ENCODE measurements around the gene PSKH1.
A peak's percentile ranks its signal among the peaks of the same experiment; 100 is the strongest.
"Not testable (repeated sequence)": the region's sequence is repeated elsewhere in the genome, so short reads cannot be mapped to it uniquely, and the experiment has no call there.

The PSKH1 gene

DNA sequence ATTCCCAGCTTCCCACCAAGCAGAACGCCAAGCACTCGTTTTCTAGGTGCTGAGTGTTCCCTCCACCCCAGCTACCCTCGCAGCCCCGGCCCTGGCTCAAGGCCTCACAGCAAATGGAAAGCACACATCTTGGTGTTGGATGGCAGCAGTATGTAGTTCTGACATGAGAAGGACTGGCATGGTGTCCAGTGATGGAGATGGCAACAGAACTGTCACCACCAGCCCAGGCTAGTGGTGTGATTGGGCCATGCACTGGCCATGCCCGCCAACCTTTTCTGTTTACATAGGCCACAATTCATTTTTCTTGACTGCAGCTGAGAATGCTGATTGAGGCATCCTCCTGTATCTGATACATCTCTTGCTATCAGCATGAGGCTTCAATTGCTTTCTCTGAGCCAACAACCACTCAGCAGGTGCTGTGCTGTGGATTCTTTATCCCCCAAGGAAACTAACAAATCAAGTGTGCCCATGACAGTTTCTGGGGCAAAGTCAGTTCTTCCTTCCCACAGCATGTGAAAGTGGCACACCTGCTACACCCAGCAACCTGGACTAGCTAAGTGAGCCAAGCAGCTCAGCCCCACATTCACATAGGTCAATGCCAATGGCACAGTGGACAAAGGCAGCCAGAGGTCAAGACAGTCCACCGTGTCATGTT lies 71.5 kb downstream of the PSKH1 start:
- DNase-seq = no peak

DNA sequence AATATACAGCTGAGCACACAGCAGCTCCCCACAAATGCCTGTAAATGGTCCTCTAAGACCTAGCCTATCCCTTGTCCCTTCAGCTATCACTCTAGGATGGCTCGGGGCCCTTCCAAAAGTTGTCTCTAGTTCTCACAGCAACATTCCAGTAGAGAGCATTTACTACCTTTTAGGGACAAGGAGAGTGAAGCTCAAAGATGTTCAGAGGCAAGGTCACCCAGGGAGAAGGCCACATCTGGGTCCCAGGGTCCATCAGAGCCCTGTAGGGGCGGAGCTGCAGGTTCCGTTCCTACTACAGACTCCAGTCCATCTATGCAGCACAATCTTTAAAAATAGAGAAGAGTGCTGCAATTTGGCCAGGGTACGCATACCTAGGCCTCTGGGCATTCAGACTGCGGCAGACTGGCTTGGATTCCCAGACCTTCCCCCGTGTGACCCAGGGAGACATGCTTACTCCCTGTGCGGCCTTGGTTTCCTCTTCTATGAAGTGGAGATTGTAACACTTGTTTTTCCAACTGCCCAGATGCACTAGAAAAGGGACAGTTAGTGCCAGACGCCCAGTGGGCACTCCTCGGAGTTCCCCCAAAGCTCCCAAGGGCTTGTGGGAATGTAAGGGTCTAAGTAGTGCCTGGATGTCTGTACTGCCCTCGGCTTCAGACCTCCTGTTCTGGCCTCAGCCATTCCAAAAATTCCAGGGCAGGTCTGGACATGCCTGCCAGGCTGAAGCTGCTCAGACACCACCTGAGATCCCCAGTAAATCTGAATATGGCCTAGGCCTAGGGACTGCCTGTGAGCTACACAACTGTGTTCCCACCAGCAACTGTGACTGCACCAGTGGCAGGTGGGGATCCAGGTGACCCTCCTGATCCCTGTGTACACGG lies 72.9 kb downstream of the PSKH1 start:
- no peak for DNase-seq

DNA sequence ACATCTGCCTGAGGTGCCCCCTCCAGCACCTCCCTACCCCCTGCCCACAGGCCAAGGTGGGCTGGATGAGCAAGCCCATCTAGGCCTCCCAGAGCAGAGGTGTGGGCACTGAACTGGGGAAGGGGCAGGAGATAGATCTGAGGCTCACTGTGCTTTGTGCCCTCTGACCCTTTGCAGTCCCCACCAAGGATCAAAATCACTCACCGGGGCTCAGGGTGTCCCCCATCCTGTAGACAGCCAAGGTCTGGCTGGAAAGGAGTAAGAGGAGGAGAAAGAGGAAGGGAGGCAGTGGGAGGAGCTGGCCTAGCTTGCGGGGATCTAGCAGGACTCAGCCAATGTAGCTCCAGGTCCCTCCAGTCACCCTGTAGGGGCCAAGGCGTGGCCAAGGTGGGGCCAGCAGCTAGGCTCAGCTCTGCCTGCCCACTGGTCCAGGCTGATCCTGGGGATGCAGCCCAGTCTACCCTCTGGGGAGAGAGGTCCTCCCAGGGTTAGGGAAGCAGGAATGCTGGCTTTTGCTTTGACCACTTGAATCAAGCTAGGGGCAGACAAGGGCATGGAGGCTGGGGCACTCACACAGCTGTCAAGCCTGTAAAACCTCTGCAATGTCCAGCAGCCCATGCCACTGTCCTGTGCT lies 73.6 kb downstream of the PSKH1 start:
- no peak for DNase-seq

DNA sequence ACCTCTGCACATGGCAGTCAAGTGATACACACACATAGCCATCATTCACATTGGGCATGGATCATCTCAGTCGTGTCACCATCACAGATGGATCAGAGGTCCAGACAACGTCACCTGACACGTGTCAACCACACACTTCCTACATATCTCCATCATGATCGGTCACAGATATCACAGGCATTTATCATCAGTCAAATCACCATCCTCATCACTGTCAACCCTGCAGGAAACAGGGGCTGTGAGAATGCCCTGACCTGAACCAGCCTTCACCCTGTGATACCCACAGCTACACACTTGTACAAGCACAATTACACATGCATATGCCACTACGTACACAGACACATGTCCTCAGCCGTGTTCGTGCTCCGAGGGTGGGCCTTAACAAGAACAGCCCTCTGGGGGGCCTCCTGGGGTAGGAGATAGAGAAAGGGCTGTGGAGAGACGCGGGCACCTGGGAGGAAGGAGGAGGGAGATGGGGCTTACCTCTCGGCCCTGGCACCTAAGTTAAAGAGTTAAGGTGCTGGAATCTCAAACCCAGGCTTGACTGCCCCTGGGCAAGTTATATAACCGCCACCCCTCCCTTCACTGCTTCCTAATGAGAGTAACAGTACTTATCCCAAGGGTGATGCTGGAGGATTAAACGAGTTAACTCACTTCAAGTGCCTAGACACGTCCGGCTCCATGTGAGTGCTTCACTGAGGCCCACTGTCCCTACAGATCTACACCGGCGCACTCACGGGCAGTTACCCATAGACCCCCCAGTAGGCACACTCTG lies 74.3 kb downstream of the PSKH1 start:
- DNase-seq = no peak

DNA sequence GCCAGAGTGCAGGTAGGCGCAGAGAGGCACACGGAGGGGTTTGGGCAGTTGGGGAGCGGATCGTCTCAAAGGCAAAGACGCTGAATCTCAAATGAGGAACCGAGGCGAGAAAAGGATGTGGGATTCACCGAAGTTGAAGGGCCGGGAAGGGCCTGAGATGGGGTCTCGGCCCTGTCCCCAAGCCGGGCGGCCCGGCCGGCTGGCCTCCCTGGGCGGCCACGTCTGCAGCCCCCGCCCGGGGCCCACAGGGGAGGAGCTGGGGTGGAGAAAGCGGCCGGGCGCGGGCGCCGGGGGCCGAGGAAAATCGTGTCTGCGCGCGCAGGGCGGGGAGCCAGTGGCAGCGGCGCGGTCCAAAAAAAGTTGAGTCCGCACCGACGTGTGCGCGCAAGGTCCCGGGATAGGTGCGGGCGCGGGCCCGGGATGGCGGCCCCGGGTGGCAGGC lies 74.9 kb downstream of the PSKH1 start:
- peak; percentile 75 for DNase-seq

DNA sequence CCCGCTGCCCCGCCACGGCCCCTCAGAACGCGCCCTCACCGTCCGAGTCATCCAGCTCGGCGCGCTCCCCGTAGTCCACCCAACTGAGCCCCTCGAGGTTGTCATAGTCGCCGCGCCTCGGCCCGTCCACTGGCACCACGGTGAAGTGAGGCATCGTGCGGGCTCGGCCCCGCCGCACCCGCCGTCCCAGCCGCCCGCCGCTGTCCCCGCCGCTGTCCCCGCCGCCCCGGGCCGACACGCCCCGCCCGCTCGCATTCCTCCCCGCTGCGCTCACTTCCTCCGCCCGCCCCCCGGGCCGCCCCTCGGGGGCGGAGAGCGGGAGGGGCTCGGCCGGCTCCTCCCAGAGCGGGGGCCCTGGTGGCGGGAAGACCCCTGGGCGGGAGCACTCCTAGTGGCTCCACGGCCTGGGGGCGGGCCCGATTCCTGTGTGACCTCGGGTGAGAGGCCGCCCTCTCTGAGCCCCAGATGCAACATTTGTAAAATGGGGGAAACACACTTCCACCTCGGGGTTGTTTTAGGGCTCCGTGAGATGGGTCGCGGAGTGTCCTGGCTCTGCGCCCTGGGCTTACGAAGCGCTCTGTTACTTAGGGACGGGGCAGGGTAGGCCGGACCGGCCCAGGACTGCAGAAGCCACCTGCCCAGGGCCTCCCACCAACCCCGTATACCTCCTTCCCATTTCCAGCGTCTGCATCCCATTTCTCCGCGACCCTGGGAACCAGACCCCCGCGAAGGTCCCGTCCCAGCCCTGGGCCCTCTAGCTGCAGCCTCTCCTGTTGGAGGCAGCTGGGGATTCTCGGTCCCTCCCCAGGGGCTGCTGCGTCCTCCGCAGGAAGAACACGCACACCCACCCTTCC lies 75.6 kb downstream of the PSKH1 start, which contains the start of gene SLC12A4:
TSS of gene SLC12A4 (minus strand) at position 238 of the 854 bp plus-strand sequence. CDS start at position 154, 84 bp downstream.
- DNase-seq = peak; percentile 95

DNA sequence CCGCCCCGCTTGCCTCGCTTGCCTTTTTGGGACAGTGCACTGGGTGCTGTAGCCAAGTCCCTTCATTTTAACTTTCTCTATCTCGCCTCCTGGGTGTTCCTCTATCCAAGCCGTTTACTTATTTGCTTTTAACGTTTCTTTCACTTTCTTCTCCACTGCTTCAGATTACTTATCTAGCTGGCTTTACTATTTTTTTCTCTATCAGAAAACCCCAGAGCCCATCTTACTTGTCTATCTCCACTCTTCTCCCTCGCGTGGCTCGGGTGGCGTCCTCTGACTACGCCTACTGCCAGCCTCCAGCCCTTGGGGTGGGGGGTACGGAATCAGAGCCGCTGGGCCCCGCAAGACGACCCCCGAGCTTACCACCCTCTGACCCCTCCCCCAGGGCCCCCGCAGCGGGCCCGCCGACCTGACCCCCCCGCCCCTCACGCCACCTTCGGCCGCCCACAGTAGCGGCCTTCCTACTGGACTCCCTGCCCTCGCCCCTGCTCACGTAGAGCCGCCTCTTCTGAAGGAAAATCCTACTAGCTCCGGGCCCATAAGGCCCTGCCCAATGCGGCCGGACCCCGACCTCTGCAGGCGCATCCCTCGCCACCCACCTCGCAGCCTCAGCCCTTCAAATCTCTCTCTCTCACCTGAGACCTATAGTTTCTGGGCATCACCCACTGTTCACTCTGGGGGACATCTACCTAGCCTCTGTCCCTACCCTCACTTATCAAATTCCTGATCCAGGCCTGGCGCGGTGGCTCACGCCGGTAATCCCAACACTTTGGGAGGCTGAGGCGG lies 76.4 kb downstream of the PSKH1 start:
- no peak for DNase-seq

DNA sequence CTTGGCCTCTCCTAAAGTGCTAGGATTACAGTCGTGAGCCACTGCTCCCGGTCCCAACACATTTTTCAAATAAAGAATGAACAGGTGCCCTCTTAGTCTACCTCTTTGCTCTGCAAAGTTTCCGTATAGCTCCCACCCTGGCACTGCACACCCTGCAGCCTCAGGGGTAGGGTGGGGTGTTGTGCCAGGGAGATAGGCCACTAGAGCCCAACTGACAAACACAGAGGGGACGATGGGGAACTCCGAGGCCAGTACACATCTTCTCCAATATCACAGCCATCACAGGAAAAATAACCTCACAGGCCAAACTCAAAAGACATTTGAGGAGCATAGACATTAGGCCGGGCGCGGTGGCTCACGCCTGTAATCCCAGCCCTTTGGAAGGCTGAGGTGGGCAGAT lies 78.1 kb downstream of the PSKH1 start:
- no peak for DNase-seq

DNA sequence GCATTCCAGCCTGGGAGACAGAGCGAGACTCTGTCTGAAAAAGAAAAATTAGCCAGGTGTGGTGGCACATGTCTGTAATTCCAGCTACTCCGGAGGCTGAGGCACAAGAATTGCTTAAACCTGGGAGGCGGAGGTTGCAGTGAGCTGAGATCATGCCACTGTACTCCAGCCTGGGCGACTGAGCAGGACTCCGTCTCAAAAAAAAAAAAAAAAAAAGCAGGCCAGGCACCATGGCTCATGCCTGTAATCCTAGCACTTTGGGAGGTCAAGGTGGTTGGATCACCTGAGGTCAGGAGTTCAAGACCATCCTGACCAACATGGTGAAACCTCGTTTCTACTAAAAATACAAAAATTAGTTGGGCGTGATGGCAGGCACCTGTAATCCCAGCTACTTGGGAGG lies 79.2 kb downstream of the PSKH1 start:
- not testable (repeated sequence) for DNase-seq

DNA sequence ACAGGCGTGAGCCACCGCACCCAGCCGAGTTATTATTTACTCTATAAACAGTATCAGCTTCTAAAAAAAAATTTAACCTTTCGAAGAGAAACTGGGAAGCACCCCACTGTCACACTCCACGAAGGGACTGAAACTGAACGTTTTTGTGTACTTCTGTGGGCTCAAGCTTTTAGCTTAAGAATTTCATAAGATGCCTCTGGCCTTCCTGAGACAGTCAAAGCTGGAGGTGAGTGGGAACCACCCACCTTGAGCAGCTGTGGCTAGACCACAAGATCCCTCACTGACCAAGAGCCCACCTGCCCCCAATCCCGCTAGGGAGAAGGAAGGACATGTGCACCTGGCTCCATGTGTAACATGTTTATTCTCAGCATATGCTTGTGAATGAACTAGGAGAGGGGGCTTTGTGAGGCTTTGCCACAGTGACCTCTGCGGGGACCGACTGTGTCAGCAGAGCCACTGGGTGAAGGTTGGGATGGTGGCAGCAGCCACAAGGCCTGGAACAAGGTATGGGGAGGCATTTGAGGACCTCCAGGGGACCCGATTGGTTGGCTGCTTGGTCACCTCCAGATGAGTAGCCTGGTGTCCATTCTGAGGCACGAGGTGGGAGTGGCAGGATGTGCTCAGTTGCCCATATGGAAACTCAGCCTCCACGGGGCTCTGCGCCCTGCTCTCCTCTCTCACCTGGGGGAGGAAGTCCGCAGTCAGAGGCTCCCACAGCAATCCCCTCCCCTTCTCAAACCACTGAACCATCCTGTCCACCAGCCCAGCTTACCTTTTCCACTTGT lies 82.5 kb downstream of the PSKH1 start:
- DNase-seq = no peak

DNA sequence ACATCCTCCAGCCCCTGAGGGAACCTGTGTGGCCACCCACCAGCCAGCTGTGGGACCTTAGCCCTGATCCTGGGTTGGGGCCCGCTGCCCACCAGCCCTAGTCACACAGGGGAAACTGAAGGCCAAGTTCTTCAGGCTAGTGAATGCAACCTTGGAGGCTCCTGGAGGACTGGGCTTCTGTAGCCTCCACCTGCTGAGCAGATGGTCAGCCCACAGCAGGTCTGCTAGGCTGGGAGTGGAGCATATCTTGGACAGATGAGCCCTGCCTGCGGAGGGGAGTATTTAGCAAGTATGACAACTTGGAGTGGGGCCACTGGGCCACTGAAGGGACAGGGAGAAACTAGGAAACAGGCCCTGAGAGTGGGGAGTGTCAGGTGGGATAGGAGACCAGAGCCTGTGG lies 83.2 kb downstream of the PSKH1 start:
- no peak for DNase-seq

DNA sequence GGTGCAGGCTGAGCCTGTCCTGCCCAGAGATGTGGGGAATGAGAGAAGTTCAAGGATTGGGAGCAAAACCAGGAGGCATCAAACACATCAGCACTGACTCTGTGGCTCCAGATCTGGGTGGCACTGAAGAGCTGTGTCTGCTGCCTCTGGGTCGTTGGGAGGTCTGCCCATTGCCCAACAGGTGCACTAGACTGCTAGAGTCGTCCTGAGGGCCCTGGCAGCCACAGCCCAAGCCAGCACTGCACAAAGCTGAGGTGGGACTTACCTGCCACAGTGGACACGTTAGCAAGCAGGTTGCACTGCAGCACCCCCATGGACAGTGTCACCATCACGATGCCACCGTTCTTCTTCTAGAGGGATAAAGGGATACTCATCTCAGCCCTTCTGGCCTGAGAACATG lies 84.0 kb downstream of the PSKH1 start:
- DNase-seq = no peak

DNA sequence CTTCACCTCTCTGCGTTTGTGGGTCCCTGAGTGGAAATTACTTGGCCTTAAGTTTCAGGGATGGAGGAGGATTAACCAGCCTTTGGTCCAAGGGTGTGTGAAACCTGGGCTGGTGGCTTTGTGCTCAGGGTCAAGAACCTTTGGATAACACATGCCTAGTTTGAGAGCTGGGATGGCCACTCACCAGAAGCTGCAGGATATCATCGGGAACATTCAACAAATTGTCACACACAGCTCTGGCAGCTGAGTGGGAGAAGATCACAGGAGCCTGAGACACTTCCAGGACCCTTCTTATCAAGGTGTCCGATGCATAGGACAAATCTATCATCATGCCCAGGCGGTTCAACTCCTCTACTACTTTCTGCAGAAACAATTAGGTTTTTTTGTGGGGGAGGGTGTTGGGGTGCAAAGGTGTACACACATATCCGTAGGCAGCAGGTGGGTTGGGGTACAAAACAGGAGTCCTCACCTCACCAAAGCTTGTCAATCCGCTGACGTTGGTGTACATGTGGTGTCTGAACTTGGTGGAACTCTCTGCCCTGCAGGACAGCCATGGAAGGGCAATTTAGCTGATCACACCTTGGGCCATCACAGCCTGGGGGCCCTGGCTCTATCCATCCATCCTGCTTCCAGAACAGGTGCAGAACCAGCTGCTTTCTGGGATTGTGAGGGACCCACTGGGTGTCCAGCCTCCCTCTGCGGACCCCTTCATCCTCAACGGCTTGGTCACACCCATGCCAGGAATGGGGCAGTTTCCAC lies 84.6 kb downstream of the PSKH1 start:
- DNase-seq = no peak
